H1 (cell line): ENCODE measurements around the gene KDM2A. TPM values are rescaled to one million over a fixed set of nuclear protein-coding genes. Genes with fewer than 3 reads are reported as not detected.

Source experiments
- CBX5 ChIP-seq: fragments of 300-800, 300-1000 bp; sonication (generic); IDR thresholded peaks from 2 replicates; pipeline ENCODE4 v1.7.1; 2016; ENCODE audit warnings: antibody characterized with exemption, low read length, low read depth
- CBX8 ChIP-seq: fragments of 300-800, 300-1000 bp; sonication (generic); IDR thresholded peaks from 2 replicates; pipeline ENCODE4 v1.7.1; 2016; ENCODE audit warnings: low read depth, low read length, borderline replicate concordance
- CREB1 ChIP-seq: IDR thresholded peaks from 2 replicates; pipeline ENCODE4 v1.6.1; 2012; ENCODE audit warnings: inconsistent platforms
- E2F6 ChIP-seq: IDR thresholded peaks from 2 replicates; pipeline ENCODE4 v1.6.1; 2012; ENCODE audit warnings: inconsistent platforms
- EZH2 ChIP-seq: fragments of 200-600 bp; sonication (generic); IDR thresholded peaks from 2 replicates; pipeline ENCODE4 v1.7.1; 2012; ENCODE audit warnings: low read depth, mild to moderate bottlenecking, moderate library complexity, low read length, inconsistent platforms; ENCODE audit not compliant: severe bottlenecking
- FOSL1 ChIP-seq: IDR thresholded peaks from 2 replicates; pipeline ENCODE4 v1.6.1; 2011; ENCODE audit warnings: mild to moderate bottlenecking, low read depth, low read length, moderate library complexity; ENCODE audit not compliant: insufficient read depth
- GABPA ChIP-seq: IDR thresholded peaks from 2 replicates; pipeline ENCODE4 v1.6.1; 2011; ENCODE audit warnings: mild to moderate bottlenecking, low read length, moderate library complexity, borderline replicate concordance; ENCODE audit not compliant: insufficient read depth
- HDAC2 ChIP-seq, 2 experiments: fragments of 300-600 bp in 1 of 2; sonication (generic) in 1 of 2; IDR thresholded peaks; 2 replicates each; pipeline ENCODE4 v1.6.1; 2011 to 2012; ENCODE audit warnings: low read depth in 2 of 2, low read length in 2 of 2, mild to moderate bottlenecking in 2 of 2, moderate library complexity in 2 of 2, borderline replicate concordance in 1 of 2, inconsistent platforms in 1 of 2
- HDAC6 ChIP-seq: IDR thresholded peaks from one replicate; pipeline ENCODE4 v1.7.1; 2012; ENCODE audit warnings: low read depth, mild to moderate bottlenecking, inconsistent platforms, low read length, moderate library complexity
- KDM4A ChIP-seq: IDR thresholded peaks from one replicate; pipeline ENCODE4 v1.7.1; 2012; ENCODE audit warnings: low read depth, mild to moderate bottlenecking, moderate library complexity, low read length, inconsistent platforms; ENCODE audit not compliant: severe bottlenecking
- MAFK ChIP-seq: IDR thresholded peaks from 2 replicates; pipeline ENCODE4 v1.6.1; 2012; ENCODE audit warnings: low read depth, mild to moderate bottlenecking, improper control_type of control experiment, low read length
- MAX ChIP-seq: IDR thresholded peaks from 2 replicates; pipeline ENCODE4 v1.6.1; 2012; ENCODE audit warnings: inconsistent platforms
- NRF1 ChIP-seq: IDR thresholded peaks from 2 replicates; pipeline ENCODE4 v1.6.1; 2011; ENCODE audit warnings: mild to moderate bottlenecking, low read depth, low read length, improper control_type of control experiment
- PHF8 ChIP-seq: fragments of 200-600 bp; sonication (generic); conservative IDR thresholded peaks from 2 replicates; pipeline ENCODE4 v1.7.1; 2012; ENCODE audit warnings: low read depth, mild to moderate bottlenecking, inconsistent platforms, low read length, moderate library complexity
- POU5F1 ChIP-seq: IDR thresholded peaks from 2 replicates; pipeline ENCODE4 v1.6.1; 2011; ENCODE audit warnings: low read depth, mild to moderate bottlenecking, low read length, moderate library complexity
- RBBP5 ChIP-seq: IDR thresholded peaks from 2 replicates; pipeline ENCODE4 v1.7.1; 2012; ENCODE audit warnings: low read depth, mild to moderate bottlenecking, inconsistent platforms, low read length, moderate library complexity, borderline replicate concordance
- SIRT6 ChIP-seq: IDR thresholded peaks from one replicate; pipeline ENCODE4 v1.7.1; 2012; ENCODE audit warnings: low read length, inconsistent platforms
- SRF ChIP-seq: IDR thresholded peaks from 2 replicates; pipeline ENCODE4 v1.6.1; 2011; ENCODE audit warnings: mild to moderate bottlenecking, low read depth, low read length, moderate library complexity
- TAF7 ChIP-seq: optimal IDR thresholded peaks from 2 replicates; pipeline ENCODE3; 2011; ENCODE audit warnings: low read depth, mild to moderate bottlenecking, inconsistent platforms, low read length, moderate library complexity, borderline replicate concordance
- TCF12 ChIP-seq: IDR thresholded peaks from 2 replicates; pipeline ENCODE4 v1.6.1; 2011; ENCODE audit warnings: low read depth, mild to moderate bottlenecking, low read length
- USF2 ChIP-seq: IDR thresholded peaks from 2 replicates; pipeline ENCODE4 v1.6.1; 2011; ENCODE audit warnings: low read length, improper control_type of control experiment
- polyA plus RNA-seq, 7 experiments: library from polyadenylated mRNA; depleted of rRNA in 3 of 7; stranded (reverse) in 5 of 7; unstranded in 2 of 7; fragments of >200 nt in 5 of 7; fragments of 200-250 nt in 2 of 7; gene quantifications; 1 replicate in 5 of 7; 2 replicates in 1 of 7; 4 replicates in 1 of 7; pipeline versions ENCODE4 v1.2.1 to v1.2.3, GENCODE V29; 2011 to 2013; ENCODE audit warnings: missing spikeins in 2 of 7, mixed read lengths in 2 of 7
- total RNA-seq: library from RNA; stranded (reverse); fragmentation: NEBNext Ultra II Directional; extraction: Animal tissue kit (Norgen Biotek cat#: 25700); gene quantifications from 2 replicates; pipeline ENCODE4 v1.2.1, GENCODE V29; 2021

KDM2A gene
- total and polyA plus RNA-seq, 2 of the 8 experiments (the other 6 are each of a cell fraction or from before 2014, with no cell fraction given), result 55.4 to 66.2 TPM

- TF ChIP-seq E2F6 (peak; percentile 72), KDM4A (peak; percentile 35), GABPA (peak; percentile 82), TCF12 (no peak), EZH2 (no peak), CBX5 (no peak), USF2 (no peak), SRF (no peak), POU5F1 (no peak), HDAC6 (no peak), NRF1 (peak; percentile 50), CBX8 (no peak), PHF8 (peak; percentile 60), MAX (peak; percentile 57), HDAC2 (IDR thresholded peaks at IDR 0.05; ENCODE audit: borderline replicate concordance in 1 of 2, low read depth in 2 of 2, low read length in 2 of 2) (0 out of 4 replicates have a peak, but pooled peaks of 1 of the 2 experiments have one; percentile 58), SIRT6 (no peak), RBBP5 (peak; percentile 96), FOSL1 (no peak), TAF7 (peak; percentile 51), CREB1 (peak; percentile 24; the same call in 1 of the 2 replicates), MAFK (no peak)
These were observed 169.6 kb downstream of the KDM2A start (continued) for GRCh38 chr11:67288452-67289225.
